NCI-H2171 (cell line): ENCODE results near the gene ZNF691.
A peak's percentile ranks its signal among the peaks of the same experiment; 100 is the strongest.
"Not testable (repeated sequence)": the region's sequence is repeated elsewhere in the genome, so short reads cannot be mapped to it uniquely, and the experiment has no call there.

Experiments
- DNase-seq: peaks from one replicate; lab custom pipeline; 2025; lab: John Stamatoyannopoulos, UW

Gene ZNF691, protein sequence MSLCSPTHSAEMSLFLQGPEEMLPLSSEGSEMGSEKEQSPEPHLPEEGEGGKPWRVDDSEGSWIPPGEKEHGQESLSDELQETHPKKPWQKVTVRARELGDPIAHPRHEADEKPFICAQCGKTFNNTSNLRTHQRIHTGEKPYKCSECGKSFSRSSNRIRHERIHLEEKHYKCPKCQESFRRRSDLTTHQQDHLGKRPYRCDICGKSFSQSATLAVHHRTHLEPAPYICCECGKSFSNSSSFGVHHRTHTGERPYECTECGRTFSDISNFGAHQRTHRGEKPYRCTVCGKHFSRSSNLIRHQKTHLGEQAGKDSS

DNA sequence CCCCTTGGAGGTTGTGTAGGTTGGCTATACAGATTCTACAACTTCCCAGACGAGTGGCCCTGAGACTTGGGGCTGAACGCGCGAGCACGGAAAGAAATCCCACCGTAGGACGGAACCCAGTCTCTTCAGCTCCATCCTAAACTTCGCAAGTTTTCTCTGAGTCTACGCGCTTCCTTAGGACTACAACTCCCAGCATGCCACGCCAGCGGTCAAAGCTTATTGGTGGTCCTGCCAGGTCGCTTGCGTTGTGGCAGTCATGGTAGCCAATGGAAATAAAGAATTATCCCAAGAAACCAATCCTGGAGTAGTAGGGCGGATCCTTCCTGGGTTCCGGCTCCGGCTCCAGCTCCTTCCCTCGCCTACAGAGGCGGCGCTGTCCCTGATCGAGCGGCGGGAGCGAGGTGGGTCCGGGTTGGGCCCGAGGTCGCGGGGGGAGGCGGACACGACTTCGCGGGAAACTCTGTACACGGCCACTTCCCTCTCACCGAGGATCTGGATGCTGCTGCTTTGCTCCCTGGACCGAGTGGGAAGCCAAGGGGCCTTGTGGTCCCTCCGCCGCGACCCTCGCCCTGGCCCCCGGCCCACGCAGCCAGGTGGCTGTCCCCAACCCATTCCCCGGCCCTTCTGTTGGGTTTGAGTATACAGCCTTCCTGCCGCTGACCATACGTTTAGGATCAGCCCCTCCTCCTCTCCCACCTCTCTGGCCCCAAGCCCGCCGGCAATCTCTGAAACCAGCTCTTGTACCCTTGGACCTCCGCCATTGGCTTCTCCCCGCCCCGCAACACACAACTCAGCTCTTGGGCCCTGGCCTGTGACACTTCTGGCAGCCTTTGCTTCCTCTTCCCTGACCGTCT lies at the start of gene ZNF691:
Gene ZNF691 (plus strand): TSS at position 357 of the 854 bp plus-strand sequence. CDS start 3,046 bp downstream, outside the sequence.
- peak; percentile 97 for DNase-seq

DNA sequence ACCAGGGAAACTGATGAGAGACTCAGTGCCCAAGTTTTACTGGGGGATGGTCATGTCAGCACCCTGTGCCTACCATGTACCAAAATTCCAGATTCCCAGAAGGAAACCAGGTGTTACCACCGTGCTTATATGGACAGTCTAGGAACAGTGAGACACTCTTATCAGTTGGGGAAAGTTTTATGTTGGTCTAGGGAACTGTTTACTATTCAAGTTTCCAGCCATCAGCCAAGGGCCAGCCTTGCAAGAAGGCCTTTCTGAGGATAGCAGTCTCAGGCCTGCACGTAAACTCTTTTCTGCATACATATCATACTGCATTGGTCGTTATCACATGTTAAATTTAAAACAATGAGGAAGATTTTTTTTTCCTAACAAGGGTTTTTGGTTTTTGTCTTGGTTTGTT lies 49.0 kb upstream of the ZNF691 start:
- no peak for DNase-seq

DNA sequence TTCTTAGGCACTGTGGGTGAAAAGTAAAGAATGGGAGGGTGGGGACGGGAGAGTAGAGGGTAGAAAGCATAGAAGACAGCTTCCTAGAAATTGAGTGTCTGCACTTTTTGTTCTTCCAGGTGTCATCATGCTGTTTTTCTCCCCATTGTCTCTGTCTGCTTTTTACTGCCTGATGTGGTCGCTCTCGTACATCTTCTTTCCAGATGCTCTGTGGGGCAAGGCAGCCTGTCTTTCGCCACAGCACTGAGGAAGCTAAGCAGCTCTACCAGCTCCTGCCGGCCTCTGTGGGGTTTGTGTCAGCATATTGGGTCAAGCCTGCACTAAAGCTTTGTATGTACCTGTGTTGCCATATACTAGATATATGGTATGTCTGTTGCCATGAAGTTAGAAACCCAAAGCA lies 48.4 kb upstream of the ZNF691 start:
- no peak for DNase-seq

DNA sequence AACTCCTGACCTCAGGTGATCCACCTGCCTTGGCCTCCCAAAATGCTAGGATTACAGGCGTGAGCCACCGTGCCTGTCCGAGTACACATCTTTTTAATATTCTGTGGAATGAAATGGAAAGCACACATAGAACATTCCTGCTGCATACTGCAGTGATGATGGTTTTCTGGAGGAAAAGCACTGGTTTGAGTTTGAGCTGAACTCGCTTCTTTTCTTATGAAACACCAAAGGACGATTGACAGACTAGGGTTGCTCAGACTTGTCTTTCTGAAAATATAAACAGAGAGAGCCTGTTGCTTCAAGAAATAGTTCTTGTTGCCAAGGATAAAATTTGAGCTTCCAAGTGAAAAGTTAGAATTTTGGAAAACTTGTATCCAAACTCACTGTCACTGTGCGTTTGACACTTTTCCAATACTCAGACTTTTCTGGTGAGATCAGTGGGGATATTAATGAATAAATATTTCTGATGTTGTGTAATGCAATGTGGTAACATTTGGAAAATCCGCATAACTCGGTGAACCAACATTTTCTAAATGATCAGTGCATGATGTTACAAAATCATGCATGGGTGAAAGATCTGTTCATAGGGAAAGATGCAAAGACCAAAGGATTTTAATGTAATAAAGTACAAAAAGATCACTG lies 44.5 kb upstream of the ZNF691 start:
- DNase-seq = no peak

DNA sequence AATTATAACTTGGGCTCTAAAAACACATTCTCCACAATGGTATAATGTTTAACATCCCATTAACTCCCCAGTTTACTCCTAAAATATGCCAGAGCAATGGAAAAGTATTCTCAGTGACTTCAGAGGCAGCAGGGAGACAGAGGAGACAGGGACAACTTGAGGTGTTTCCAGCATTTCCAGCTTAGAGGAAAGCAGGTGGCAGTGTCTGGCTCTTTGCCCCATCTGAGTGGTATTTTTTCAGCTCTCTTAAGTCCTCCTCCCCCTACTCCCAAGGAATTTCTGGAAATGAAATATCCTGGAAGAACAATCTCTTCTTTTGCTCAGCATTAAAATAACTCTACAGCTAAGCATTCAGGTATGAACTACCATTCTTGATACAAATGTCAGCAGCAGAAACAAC lies 40.2 kb upstream of the ZNF691 start:
- DNase-seq = no peak

DNA sequence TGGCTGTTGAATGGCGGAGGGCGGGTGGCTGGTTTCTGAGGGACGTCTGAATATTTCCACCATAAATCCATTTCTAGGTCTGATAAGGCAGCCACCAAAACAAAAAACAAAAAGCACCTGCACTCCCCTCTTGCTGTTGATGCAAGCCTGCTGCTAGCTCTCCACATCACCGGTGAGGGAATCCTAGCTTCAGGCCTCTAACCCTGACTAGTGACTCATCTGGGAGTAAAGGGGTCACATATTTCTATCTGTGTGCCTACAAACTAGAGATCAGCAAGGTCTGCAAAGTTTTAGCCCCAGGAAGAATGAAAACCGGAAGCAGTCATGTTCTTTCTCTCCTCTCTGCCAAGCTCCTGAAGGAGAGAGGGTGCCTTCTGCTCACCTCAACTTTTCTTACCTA lies 39.8 kb upstream of the ZNF691 start:
- DNase-seq = no peak

DNA sequence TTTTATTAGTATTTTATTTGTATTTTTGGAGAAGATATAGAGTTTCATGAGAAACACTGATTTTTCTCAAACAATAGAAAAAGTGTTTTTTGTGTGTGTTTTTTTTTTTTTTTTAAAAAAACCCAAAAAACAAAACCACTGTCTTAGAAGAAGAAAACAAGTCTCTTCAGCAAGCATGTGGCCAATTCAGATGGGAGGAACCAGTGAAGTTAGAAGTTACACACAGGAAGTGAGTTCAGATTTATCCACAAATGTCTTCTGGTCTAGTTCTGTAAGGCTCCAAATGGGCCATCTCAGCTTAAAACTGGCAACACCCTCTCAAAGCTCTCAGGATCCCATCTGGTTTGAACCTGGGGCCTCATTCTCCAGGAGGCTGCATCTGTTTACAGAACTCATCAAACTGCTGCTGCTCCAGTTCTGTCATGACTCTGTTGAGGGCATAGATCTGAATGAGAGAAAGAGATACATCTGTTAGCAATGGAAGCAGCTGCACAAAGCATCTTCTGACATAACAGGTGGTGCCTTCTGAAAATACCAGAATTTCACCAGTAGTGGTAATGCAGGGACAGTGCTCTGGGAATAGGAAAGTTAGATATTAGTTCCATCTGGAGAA lies 39.3 kb upstream of the ZNF691 start:
- peak; percentile 76 for DNase-seq

DNA sequence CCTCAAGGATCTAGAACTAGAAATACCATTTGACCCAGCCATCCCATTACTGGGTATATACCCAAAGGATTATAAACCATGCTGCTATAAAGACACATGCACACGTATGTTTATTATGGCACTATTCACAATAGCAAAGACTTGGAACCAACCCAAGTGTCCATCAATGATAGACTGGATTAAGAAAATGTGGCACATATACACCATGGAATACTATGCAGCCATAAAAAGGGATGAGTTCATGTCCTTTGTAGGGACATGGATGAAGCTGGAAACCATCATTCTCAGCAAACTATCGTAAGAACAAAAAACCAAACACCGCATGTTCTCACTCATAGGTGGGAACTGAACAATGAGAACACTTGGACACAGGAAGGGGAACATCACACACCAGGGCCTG lies 31.6 kb upstream of the ZNF691 start:
- DNase-seq = not testable (repeated sequence)

DNA sequence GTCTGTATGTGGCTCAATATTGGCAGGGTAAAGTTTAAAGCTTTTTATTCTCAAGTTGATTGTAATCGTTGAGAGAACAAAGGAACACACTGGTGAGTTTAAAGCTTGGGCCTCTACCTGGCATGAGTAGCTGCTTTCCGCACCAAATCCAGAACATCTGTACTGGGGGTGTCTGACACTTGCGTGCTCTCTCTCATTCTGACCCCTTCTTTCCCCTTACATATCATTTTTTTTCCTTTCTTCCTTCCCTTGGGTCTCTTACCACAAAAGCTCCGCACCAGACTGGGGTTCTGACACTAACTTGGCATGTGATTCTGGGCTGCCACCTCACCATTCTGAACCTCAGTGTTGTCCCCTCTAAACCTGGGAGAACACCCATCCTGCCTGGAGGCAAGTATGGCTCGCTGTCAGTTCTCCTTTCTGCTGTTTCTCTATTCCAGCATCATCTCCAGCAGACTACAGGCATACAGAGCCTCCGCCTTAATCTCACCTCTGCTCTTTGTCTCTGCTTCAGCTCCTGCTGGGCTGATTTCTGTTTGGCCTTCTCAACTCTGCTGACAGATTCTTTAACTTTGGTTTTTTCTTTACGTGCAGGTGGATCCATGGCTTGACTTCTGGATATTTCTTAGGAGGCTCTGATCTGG lies 30.4 kb upstream of the ZNF691 start:
- no peak for DNase-seq

DNA sequence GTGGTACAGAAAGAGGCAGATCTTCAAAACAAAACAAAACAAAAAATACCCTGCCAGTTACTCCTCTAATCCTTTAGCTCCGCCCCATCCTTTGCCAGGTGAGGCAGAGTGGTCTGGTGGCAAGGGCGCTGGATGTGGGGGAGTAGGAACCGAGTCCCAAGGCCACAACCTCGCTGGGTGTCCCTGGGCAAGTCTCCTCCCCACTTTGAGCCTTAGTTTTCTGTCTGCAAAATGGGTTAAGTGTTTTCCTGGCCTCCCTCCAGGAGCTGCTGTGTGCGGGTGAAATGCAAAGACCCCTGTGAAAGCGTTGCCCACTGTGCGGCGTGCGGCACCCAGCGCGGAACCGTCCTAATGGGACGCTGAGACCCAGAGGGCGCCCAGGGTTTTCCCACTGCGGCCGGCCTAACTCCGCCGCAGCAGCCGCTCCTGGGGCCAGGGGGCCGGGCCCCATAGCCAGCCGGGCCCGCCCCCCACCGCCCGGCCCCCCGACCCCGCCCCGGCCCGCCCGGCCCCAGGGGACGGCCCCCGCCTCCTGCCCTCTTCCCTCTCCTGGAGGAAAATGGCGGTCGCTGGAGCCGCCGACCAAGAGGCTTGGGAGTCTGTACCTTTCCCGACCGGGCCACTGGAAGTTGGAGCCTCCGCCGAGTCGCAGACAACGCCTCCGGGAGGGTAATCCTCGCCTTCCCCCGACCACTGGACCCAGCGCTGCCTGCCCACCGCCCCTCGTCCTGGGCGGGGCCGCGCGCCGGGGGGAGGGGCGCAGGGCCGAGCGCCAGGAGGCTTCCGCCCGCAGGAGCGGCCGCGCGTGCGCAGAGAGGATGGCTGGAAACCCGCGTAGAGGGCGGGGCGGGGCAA lies 29.6 kb upstream of the ZNF691 start, which contains the start of the genes ERMAP and SVBP:
Gene ERMAP (plus strand): TSS at position 538 of the 855 bp plus-strand sequence. CDS start 13,327 bp downstream, outside the sequence.
Gene SVBP (minus strand): TSS at position 813 of the 855 bp plus-strand sequence. CDS start 853 bp downstream, outside the sequence.
- peak; percentile 81 for DNase-seq

DNA sequence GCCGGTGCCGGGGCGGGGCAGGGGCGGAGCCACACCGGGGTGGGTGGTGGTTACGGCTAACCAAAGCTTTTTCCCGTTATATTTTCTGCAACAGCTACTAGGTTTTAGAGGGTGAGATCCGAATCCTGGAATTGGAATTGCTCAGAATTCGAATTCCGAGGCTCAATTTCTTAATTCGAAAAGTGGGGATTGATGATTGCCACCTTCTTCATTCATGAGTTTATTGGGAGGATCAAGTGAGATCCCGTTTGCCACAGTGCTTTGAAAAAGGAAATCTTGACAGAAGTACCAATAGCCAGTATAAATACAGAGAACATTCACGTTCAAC lies 29.0 kb upstream of the ZNF691 start:
- no peak for DNase-seq

DNA sequence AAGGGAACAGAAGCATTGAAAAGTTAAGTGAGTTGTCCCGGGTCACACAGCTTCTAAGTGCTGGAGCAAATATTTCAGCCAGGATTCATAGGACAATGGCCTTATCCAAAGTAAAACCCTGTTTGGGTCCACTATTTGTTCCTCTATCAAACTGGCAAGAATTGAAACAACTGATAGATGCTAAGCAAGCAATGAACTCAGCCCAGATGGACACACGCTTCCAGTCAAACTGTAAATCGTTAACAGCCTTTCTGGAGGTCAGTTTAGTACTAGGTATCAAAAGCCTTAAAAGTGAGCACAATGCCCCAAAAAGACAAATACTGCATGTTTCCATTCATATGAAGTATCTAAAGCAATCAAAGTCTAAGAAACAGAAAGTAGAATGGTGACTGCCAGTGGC lies 28.4 kb upstream of the ZNF691 start:
- no peak for DNase-seq

DNA sequence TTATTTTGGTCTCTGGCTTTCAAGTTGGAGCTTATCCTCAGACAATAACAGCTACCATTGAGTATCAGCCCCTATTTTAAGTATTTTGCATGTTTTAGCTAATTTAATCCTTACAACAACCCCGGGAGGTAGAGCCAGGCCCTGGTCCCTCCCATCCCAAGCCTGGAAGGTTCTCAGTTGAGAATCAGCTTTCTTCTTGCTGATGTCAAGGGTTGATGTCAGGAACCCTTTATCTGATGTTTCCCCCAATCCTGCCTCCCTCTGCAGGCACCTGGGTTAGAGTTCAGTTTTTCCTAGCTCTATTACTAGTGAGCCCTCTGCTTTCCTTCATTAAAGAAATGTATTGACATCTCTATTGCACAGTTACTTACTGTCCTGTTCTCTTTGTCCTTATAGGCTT lies 25.6 kb upstream of the ZNF691 start:
- DNase-seq = no peak

DNA sequence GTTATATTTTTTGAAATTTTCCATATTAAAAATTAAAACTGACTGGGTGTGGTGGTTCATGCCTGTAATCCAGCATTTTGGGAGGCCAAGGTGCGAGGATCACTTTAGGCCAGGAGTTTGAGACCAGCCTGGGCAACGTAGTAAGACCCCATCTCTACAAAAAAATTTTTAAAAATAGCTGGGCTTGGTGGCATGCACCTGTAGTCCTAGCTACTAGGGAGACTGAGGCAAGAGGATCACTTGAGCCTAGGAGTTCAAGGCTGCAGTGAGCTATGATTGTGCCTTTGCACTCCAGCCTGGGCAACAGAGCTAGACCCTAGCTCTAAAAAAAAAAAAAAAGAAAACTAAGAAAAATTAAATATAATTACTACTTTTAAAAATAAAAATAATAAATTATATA lies 24.7 kb upstream of the ZNF691 start:
- DNase-seq = no peak

DNA sequence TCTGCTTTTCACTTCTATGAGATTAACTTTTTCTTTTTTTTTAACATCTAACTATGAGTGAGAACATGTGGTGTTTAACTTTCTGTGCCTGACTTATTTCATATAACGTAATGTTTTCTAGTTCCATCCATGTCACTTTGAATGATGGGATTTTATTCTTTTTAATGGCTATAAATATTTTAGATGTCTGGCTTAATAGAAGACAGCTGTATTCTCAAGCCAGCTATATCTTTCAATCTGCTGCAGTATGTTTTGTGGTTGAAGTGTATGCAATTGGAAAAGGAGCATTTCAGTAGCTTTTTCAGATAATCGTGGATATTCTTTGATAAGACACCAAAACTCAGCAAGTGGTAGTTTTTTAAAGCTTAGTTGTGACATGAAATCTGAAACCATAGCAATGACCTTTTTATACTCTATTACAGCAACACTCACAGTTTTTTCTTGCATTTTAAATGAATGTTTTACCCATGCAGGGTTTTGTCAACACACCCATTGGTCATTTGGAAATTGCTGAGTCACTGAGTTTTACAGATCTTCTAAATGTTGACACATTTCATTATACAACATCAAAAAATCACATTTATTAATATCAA lies 23.5 kb upstream of the ZNF691 start:
- no peak for DNase-seq

DNA sequence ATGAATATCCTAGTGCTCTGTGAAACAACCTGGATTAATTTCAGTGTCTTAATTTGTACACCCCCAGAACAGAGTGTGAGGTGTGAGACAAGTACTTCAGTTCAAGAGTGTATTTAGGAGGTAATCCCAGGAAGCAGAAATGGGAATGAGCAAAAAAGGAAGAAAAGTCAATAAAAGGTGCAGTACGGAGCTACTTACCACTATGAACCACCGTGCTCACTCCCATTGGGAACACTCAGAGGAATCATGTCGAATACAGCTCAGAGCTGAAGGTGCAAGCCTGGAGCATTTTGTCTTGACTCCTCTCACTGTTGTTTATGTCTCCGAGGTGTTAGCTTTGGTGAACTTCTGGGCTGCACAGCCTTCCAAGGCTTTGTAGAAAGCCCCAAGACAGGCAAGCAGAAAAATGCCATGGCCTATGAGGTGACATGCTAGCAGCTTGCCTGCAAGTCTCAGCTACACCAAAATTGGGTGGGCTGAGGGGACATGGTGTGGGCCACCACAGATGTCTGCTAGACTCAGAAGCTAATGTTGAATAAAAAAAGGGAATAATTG lies 21.9 kb upstream of the ZNF691 start:
- no peak for DNase-seq

DNA sequence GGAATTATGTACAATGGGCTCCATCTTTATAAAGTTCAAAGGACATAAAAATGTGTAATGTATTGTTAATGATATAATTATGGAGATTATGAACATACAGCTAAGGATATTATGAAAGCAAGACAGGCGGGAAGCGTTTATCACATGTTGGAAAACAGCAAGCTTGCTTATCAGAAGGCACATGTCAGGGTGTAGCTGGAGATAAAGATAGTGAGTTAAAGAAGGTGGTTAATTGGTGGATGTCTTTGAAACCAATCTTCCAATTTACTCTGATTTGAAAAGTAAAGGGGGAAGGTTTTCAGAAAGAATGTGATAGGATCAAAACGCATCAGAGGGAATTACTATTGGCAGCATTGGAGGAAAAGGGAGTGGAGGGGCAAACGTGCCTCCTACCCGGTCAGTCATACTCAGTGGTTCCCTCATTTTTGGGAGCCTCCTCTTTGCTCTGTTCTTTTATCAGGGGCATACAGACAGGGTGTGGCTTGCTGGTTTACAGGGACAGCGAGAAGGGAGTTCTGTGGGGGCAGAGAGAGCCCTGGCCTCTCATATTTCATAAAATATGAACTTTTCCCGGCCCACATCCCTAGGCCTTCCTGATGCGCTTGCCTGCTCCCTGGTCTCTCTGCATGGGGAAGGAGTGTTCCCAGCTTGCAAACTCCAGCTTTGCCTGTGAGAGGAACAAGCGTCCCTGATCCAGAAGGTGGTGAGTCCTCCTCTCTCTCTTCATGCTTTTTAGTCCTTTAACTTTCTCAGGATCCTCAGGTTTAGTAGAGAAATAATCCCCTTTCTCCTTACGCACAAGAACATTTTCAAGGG lies 21.2 kb upstream of the ZNF691 start:
- no peak for DNase-seq

DNA sequence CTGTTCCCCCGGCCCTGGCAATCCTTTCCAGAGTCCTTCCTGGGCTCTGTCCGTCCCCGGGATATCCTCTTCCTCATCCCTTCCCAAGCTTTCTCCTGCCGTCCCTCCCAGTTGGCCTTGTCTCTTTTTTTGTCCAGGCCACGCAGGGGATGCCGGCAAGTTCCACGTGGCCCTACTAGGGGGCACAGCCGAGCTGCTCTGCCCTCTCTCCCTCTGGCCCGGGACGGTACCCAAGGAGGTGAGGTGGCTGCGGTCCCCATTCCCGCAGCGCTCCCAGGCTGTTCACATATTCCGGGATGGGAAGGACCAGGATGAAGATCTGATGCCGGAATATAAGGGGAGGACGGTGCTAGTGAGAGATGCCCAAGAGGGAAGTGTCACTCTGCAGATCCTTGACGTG lies 15.8 kb upstream of the ZNF691 start:
- DNase-seq = no peak

DNA sequence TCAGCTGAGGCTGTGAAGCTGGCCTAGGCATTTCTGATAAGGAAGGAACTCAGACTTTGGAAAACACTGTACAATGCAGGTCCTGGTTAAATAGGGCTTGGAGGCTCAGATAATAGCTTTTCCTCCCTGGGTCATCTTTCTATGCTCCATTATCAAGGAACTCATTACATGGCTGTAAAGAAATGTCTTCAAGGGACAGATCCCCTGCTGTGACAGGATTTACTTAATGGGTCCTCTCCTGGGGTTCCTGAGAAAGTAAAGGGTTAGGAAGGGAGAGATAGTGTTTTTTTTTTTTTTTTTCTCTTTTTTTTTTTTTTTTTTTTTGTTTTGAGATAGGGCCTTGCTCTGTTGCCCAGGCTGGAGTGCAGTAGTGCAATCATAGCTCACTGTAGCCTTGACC lies 15.1 kb upstream of the ZNF691 start:
- DNase-seq = no peak
